ENCODE data around the gene EPHA4.

The EPHA4 gene

DNA sequence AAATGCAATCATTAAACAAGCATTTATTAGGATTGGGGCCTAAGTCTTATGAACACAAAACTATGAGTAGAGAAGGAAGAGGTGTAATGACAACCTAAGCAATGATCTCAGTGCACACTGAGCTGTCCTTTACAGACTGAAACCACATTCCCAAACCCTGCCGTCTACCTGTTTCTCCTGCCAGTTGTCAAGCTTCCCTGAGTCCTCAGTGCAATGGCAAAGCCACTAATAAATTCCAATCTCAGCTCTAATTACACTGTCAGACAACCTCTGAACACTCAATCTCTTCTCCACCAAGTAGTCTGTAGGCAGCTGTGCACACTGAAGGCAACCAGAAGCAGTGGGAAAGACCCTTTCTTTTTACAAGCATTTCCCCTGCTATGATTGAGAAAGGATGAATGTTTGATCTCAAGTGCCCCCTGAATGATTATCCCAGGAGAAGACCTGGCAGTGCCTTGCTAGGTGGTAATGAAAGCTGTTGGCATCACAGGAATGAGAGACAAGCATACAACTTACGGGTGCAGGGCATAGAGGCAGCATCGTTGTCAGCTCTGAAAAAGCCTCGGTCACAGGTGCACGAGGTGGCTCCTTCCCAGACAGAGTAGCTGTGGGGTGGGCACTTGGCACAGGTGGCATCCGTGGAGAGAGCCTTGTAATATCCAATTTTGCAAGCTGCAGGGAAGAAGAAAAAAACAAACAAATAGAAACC lies 71.4 kb downstream of the EPHA4 start:
- no peak overlapping the region for H3K4me3 ChIP-seq (ENCODE audit: low read depth, low read length)
- DNase-seq (ENCODE audit: low read depth, low spot score): no peak
- TF ChIP-seq CTCF (IDR thresholded peaks at IDR 0.05; ENCODE audit: low read depth, low read length): no peak
- in situ Hi-C loops (cut with HindIII; ENCODE audit: low sequenced_read_pairs): no loop called here

GRCh38 chr2:221495731-221496130 lies 76.4 kb downstream of the EPHA4 start:
- no peak for TF ChIP-seq CTCF (IDR thresholded peaks at IDR 0.05; ENCODE audit: low read depth, low read length)
- in situ Hi-C loops (cut with HindIII; ENCODE audit: low sequenced_read_pairs): no loop called here
- H3K4me3 ChIP-seq (ENCODE audit: low read depth, low read length): no peak overlapping the region
- no peak for DNase-seq (ENCODE audit: low read depth, low spot score)

- TF ChIP-seq CTCF (IDR thresholded peaks at IDR 0.05; ENCODE audit: low read depth, low read length): no peak
- in situ Hi-C loops (cut with HindIII; ENCODE audit: low sequenced_read_pairs): no loop called here
- no peak for DNase-seq (ENCODE audit: low read depth, low spot score)
- H3K4me3 ChIP-seq (ENCODE audit: low read depth, low read length): no peak overlapping the region
Observed at GRCh38 chr2:221494556-221494955, 77.5 kb downstream of the EPHA4 start.

GRCh38 chr2:221493391-221493790 lies 78.7 kb downstream of the EPHA4 start:
- TF ChIP-seq CTCF (IDR thresholded peaks at IDR 0.05; ENCODE audit: low read depth, low read length): no peak
- no peak overlapping the region for H3K4me3 ChIP-seq (ENCODE audit: low read depth, low read length)
- in situ Hi-C loops (cut with HindIII; ENCODE audit: low sequenced_read_pairs): no loop called here
- DNase-seq (ENCODE audit: low read depth, low spot score): no peak

GRCh38 chr2:221492636-221493035 lies 79.5 kb downstream of the EPHA4 start:
- TF ChIP-seq CTCF (IDR thresholded peaks at IDR 0.05; ENCODE audit: low read depth, low read length): no peak
- no peak overlapping the region for H3K4me3 ChIP-seq (ENCODE audit: low read depth, low read length)
- in situ Hi-C loops (cut with HindIII; ENCODE audit: low sequenced_read_pairs): no loop called here
- DNase-seq (ENCODE audit: low read depth, low spot score): no peak

- DNase-seq (ENCODE audit: low read depth, low spot score): no peak
- H3K4me3 ChIP-seq (ENCODE audit: low read depth, low read length): no peak overlapping the region
- no peak for TF ChIP-seq CTCF (IDR thresholded peaks at IDR 0.05; ENCODE audit: low read depth, low read length)
- in situ Hi-C loops (cut with HindIII; ENCODE audit: low sequenced_read_pairs): no loop called here
Observed at GRCh38 chr2:221490506-221491060, 81.5 kb downstream of the EPHA4 start.

All from astrocyte of the spinal cord (primary cell).